NCI-H524 (cell line): Measurements from ENCODE around the gene GOLGA6L9.
"Not testable (repeated sequence)": the region's sequence is repeated elsewhere in the genome, so short reads cannot be mapped to it uniquely, and the experiment has no call there.

Source experiments
- DNase-seq, 2 experiments: peaks; one replicate each; lab custom pipeline; 2025; lab: John Stamatoyannopoulos, UW

GOLGA6L9 gene

DNA sequence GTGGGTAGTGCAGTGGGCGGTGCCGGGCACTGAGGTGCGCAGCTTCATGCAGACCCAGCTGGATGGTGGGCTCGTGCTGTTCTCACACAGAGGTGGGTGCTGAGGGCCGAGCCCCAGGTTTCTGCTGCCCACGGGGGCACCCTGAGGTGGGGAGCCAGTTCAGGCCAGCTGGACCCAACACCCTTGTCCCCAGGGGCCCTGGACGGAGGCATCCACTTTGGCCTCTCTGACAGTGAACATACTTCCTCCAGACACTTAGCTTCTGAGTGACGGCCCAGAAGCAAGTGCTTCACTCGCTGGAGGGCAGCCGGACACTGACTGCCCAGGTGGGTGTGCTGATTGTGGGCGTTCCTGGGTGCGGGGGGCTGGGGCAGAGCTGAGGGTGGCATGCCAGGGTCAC lies 39.8 kb downstream of the GOLGA6L9 start:
- not testable (repeated sequence) for DNase-seq

DNA sequence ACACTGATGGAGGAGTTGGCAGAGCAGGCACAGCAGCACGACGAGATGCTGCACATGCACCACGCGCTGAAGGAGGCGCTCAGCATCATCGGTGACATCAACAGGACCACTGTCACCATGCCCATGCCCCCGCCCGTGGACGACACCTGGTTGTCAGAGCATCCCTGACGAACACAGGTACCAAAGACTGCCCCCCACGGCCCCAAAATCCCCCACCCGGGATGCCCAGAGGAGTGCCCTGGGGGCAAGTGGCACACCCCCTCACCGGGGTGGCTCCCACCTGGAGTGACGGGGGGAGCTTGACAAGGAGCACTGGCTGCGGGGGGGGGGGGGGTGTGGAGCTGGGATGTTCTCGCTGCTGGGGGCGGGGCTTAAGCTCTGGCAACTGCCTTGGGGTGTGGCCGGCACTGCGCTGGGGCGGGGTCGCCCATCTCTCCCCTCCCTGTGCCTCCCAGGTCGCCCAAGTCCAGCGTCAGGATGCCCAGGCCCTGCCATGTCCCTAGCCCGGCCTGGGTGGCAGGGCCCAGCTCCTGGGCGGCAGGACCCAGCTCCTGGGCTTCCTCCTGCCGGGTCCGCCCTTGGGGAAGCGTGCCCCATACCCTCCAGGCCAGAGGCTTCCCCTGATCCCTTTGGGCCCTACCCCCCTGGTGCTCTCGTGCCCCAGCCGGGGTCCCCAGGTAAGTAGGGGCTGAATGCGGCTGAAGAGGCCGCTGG lies 42.8 kb downstream of the GOLGA6L9 start:
- not testable (repeated sequence) for DNase-seq

DNA sequence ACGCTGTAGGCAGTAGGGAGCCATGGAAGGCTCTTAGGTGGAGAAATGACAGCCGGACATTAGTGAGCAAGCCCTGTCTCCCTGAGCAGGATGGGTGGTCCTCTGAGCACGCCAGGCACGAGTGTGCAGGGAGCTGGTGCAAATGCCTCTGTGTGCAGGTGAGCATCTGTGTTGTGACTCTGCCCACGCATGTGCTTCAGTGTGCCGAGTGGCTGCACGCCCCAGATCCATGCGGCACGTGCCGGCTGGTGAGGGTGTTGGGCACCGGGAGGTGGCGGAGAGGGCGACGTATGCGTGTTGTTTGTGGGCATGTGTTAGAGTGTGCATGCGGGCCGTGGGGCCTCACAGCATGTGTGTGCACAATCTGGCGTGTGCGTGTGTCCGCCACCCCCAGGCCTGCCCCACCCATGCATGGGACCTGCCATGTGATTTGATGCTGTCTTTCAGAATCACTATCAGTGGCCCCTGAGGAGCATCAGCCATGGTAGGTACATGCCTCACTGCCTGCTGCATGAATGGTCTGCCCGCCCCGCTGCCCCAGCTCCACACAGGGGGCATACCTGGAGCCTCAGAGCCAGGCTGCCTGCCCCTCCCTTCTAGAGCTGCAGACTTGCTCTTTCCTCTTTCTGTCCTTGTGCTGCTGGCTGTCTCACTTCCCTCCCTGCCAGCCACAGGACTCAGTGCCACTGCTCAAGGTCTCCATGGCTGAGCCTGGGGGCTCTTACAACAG lies 45.1 kb downstream of the GOLGA6L9 start:
- not testable (repeated sequence) for DNase-seq

DNA sequence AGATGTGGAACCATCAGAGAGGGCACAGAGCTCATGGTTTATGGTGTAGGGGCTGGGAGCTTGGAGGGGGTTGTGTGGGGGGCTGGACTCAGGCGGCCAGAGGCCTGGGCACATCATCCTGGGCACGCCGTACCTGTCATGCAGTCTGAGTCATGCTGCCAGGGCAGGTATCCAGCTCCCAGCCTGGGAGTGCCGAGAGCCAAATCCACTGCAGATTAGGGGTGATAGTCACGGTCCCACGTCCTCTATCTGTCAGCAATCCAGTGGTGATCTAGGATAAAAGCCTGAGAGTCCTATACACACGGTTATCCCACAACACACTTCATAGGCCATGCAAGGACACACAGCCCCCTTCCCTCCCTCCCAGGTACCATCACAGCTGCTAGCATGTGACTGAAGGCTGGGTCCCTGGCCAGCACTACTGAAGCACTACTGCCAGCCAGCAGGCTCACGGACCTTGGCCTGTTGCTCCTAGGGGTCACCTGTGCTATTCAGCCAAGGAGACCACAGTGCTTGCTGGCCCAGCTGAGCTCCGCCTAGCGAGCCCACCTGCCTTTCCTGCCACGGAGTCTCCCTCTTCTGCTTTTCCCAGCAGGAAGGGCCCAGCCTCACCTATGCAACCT lies 45.8 kb downstream of the GOLGA6L9 start:
- not testable (repeated sequence) for DNase-seq

DNA sequence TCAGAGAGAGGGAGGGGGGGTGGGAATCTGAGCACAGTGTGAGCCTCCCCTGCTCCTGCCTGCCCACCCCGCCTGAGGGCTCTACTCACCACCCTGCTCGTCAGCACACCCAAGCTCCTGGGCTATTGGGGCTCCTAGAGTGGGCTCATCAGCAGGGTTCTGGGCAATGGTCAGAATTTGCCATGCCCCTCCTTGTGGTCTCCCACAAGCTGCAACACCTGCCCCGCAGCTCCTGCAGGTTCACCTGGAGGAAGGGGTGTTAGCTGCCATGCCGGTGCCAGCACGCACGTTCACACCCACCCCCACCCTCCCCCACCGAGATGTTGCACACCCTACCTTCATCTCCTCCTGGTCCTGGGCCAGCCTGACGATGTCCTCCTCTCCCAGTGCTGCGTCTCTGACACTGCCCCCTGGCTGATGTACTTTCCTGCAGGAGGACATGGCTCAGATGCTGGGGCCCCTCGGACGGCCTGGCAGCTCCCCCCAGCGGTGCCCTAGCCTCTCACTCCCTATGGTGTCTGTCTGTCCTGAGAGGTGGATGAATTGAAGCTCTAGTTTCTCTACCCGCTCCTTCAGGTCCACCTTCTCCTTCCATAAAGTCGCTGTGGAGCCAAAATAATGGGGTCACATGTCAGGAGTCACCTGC lies 47.2 kb downstream of the GOLGA6L9 start:
- DNase-seq = not testable (repeated sequence)

DNA sequence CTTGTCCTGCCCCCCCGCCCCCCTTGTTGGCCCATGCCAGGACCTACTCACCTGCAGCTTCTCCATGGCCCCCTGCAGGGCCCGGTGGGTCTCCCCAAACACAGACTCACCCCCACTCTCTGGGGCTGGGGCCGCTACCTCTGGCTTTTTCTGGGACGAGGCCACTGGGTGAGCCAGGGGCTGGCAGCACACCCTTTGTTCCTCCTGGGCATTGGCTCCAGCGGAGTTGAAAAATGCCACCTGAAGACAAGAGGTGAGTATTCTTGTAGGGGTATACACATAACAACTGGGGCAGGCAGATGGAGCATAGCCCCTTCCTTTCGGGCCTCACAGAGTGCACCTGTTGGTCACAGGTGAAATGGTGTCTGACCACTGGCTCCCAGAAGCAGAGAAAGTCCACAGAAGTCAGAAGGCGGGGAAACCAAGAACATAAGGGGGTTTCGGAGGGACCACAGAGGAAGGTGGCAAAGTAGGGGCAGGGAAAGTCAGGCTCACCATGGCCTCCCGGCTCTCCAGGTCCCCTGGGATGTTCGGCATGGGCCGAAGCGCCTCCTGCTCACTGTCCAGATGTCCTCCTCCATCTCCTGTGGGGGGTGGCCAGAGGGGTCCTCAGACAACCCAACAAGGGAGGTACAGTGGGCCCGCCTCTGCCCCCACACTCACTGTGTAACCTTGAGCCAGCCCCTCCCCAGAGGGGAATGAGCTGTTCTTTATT lies 47.9 kb downstream of the GOLGA6L9 start:
- DNase-seq = not testable (repeated sequence)
